Pancreas (tissue), 10 donors: Measurements from ENCODE around the gene ASB7. TPM values are rescaled to one million over a fixed set of nuclear protein-coding genes. Genes with fewer than 3 reads are reported as not detected.
A peak's percentile ranks its signal among the peaks of the same experiment; 100 is the strongest.

Experiments
- ATAC-seq, 4 donors: fragments of 200-7000 bp; cut with Tn5 transposase; one replicate each; pipeline versions ENCODE4 v1.8.0 to v1.9.1; 2020; ENCODE audit warnings: mild to moderate bottlenecking in 4 of 4, moderate library complexity in 4 of 4
- DNase-seq, 6 donors: peaks; one replicate each; pipeline ENCODE4 v3.0.0-alpha.2; 2020
- FAIRE-seq: peaks from 2 replicates; lab custom pipeline; 2012; peaks lifted over from hg19 to GRCh38; lab: Jason Lieb, UNC
- H3K27ac ChIP-seq, 4 donors: fragments of 200-600 bp; sonication (generic); 1 replicate in 3 of 4; 2 replicates in 1 of 4; pipeline versions ENCODE4 v1.5.0 to v1.8.0; 2020
- H3K27me3 ChIP-seq, 4 donors: fragments of 200-600 bp; one replicate each; pipeline ENCODE4 v1.8.0; 2021
- H3K36me3 ChIP-seq, 3 donors: fragments of 200-600 bp; sonication (generic) in 1 of 3; one replicate each; pipeline versions ENCODE4 v1.5.0 to v1.8.0; 2020 to 2021
- H3K4me1 ChIP-seq, 3 donors: fragments of 200-600 bp; one replicate each; pipeline ENCODE4 v1.8.0; 2021
- H3K4me3 ChIP-seq, 4 donors: fragments of 200-600 bp; sonication (generic) in 2 of 4; one replicate each; pipeline versions ENCODE4 v1.5.0 to v1.8.0; 2020 to 2021
- H3K9me3 ChIP-seq, 4 donors: fragments of 200-600 bp; one replicate each; pipeline ENCODE4 v1.8.0; 2021
- CTCF ChIP-seq, 4 donors: fragments of 200-600 bp; sonication (generic) in 3 of 4; IDR thresholded peaks; one replicate each; pipeline versions ENCODE4 v1.5.0 to v1.8.0; 2021; ENCODE audit warnings: antibody characterized with exemption in 4 of 4
- WGBS, 2 donors: extraction: QIAGEN DNeasy Blood & Tissue Kit; methylation state at CpG; one replicate each; pipeline ENCODE4 v1.1.7; 2013; 5-methylcytosine and 5-hydroxymethylcytosine counted together
- intact Hi-C, 3 donors: fragments of 100-400 bp; cut with DNase I; formaldehyde crosslinking; loops; one replicate each; pipeline versions ENCODE4 v1.11.1 to v1.14.2; 2022
- polyA plus RNA-seq, 2 donors: library from polyadenylated mRNA; stranded (reverse); fragments of 200-250 nt; gene quantifications; one replicate each; pipeline ENCODE4 v1.2.3, GENCODE V29; 2013
- total RNA-seq, 6 donors: library from RNA; stranded (reverse); fragmentation: NEBNext Ultra II Directional in 4 of 6; extraction: Animal tissue kit (Norgen Biotek cat#: 25700) in 4 of 6; gene quantifications; one replicate each; pipeline versions ENCODE4 v1.2.1 to v1.2.4, GENCODE V29; 2021 to 2023
- donor health status: healthy with polysubstance abuse.
- donor health status: DM: no; HTN: no; CAD: no; lungs with moderate emphysema.
- donor health status: DM: no; HTN: no; CAD: no.
- donor health status: control.
- donor health status: control.
- donor health status: Bipolar disorder and iron deficiency.
- donor health status: DM: yes; HTN: yes; CAD: no.
- donor health status: DM: no; HTN: no; CAD: no.
- donor health status: DM: no; HTN: no; CAD: no.
- donor health status: DM: yes; HTN: yes; CAD: no.

Gene ASB7
- total and polyA plus RNA-seq, 8 donors, result 1.9 to 7.8 (median 4.4) TPM

DNA sequence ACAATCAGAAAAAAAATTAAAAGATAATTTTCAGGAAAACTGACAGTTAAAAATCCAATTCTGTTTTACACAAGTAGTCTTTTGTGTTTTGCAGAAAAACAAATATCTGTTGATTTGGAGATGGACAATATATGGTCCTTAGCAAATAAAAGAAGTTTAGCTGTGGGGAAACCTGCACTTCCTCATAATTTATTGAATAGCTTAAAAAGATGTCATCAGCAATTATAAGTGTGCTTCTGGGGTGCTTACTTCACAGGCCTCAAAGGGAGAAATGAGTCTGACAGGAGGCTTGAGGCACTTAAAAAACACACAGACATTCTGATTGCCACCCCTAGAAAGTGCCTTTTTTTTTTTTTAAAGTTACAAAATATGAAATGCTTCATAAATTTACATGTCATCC, 42.1 kb upstream of the ASB7 start:
- no peaks in the 10 kb centered on the region for H3K9me3 ChIP-seq
- H3K4me3 ChIP-seq, result no peak overlapping the region
- H3K36me3 ChIP-seq, result no peaks in the 10 kb centered on the region
- FAIRE-seq (no peak), DNase-seq (no peak), ATAC-seq (peak in 1 of 4 donors; percentile 20)
- H3K27ac ChIP-seq, result no peak overlapping the region
- H3K27me3 ChIP-seq, result no peaks in the 10 kb centered on the region
- intact Hi-C loops, result no loop called here
- TF ChIP-seq CTCF (IDR thresholded peaks at IDR 0.05), result no peak
- H3K4me1 ChIP-seq, result no peaks in the 10 kb centered on the region

DNA sequence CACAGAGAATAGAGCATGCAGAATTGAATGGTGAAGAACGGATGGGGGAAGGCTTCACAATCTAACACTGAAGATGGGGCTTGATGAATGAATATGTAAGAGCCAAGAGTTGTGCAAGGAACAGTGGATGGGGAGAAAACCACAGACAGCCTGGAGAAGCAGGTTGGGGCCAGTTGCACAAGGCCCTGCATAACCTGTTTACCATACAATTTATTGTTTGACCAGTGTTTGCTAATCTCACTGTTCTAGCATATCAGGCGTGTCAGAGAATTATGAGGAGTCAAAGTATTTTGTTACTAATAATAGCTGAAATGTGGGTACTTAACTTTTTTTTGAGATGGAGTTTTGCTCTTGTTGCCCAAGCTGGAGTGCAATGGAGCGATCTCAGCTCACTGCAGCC, 36.8 kb upstream of the ASB7 start:
- FAIRE-seq (no peak), DNase-seq (no peak), ATAC-seq (no peak)
- Histone ChIP-seq H3K27ac (no peak overlapping the region), H3K4me3 (no peak overlapping the region), H3K4me1 (no peaks in the 10 kb centered on the region), H3K36me3 (no peaks in the 10 kb centered on the region), H3K27me3 (no peaks in the 10 kb centered on the region), H3K9me3 (no peaks in the 10 kb centered on the region)
- intact Hi-C loops, result no loop called here
- 71 to 73% methylated on average over 3 of the region's 3 CpGs for WGBS, 2 donors
- TF ChIP-seq CTCF (IDR thresholded peaks at IDR 0.05), result no peak

- no peaks in the 10 kb centered on the region for H3K27me3 ChIP-seq
- no peaks in the 10 kb centered on the region for H3K4me1 ChIP-seq
- FAIRE-seq, result no peak
- DNase-seq, result no peak
- no peaks in the 10 kb centered on the region for H3K36me3 ChIP-seq
- no peaks in the 10 kb centered on the region for H3K9me3 ChIP-seq
- no peak overlapping the region for H3K27ac ChIP-seq
- intact Hi-C loops, result no loop called here
- no peak for ATAC-seq
- TF ChIP-seq CTCF (IDR thresholded peaks at IDR 0.05), result no peak
- no peak overlapping the region for H3K4me3 ChIP-seq
- 85 to 95% methylated on average over 6 of the region's 6 CpGs for WGBS, 2 donors
Observed at GRCh38 chr15:100566850-100567628, 35.4 kb upstream of the ASB7 start.

- Histone ChIP-seq H3K4me1 (no peaks in the 10 kb centered on the region), H3K4me3 (no peak overlapping the region), H3K9me3 (no peaks in the 10 kb centered on the region), H3K36me3 (no peaks in the 10 kb centered on the region), H3K27ac (no peak overlapping the region), H3K27me3 (no peaks in the 10 kb centered on the region)
- ATAC-seq, result no peak
- FAIRE-seq, result no peak
- 83 to 85% methylated on average over 8 of the region's 8 CpGs for WGBS, 2 donors
- intact Hi-C loops, result no loop called here
- TF ChIP-seq CTCF (IDR thresholded peaks at IDR 0.05), result no peak
- no peak for DNase-seq
Observed at GRCh38 chr15:100569391-100569790, 33.0 kb upstream of the ASB7 start.

DNA sequence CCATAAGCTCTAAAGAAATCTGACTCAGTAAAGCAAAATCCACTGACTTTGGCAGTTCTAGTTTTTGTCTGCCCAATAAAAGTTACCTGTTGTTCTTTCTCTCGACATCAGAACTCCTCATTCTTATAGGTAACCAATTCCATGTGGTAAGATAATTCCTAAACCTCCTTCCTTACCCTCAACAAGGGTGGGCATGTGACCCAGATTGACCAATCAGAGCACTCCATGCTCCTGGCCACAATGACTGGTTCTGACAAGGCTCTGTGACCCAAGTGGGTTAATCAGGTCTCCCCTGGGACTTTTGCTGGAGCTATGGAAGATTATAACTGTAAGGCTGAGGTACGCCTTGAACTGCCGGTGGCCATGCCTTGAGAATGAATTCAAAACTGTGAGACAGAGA, 32.1 kb upstream of the ASB7 start:
- no peak for ATAC-seq

More for the DNA sequence above, 32.1 kb upstream of the ASB7 start:
- 91 to 95% methylated on average over 3 of the region's 3 CpGs for WGBS, 2 donors
- Histone ChIP-seq H3K36me3 (no peaks in the 10 kb centered on the region), H3K4me1 (no peaks in the 10 kb centered on the region), H3K27me3 (no peaks in the 10 kb centered on the region), H3K27ac (no peak overlapping the region), H3K4me3 (no peak overlapping the region), H3K9me3 (no peaks in the 10 kb centered on the region)
- FAIRE-seq (no peak), DNase-seq (no peak)
- intact Hi-C loops, result loop anchor here in 2 of 3 donors (5.0 to 10.0 kb wide), 2 partner anchors 223 to 225 kb away; partner anchors contain the start of gene ADAMTS17 (in 1 of the 2)
- TF ChIP-seq CTCF (IDR thresholded peaks at IDR 0.05), result no peak
